Transverse colon (tissue), 4 donors: ENCODE data around the gene MORC2.

Experiments used
- CTCF ChIP-seq, 5 experiments: fragments of 200-600 bp in 3 of 5; fragments of 450-650 bp in 2 of 5; sonication (generic) in 3 of 5; IDR thresholded peaks; 1 replicate in 2 of 5; 2 replicates in 3 of 5; pipeline ENCODE4 v1.5.1; 2016 to 2017; ENCODE audit warnings: antibody characterized with exemption in 5 of 5, inconsistent platforms in 3 of 5, mild to moderate bottlenecking in 2 of 5, moderate library complexity in 1 of 5
- EP300 ChIP-seq: sonication (generic); formaldehyde crosslinking; IDR thresholded peaks from one replicate; pipeline ENCODE4 v1.6.1; 2017; ENCODE audit warnings: antibody characterized with exemption, low read depth
- POLR2A ChIP-seq: fragments of 450-650 bp; IDR thresholded peaks from one replicate; pipeline ENCODE4 v1.6.1; 2016; ENCODE audit warnings: antibody characterized with exemption, mild to moderate bottlenecking, moderate library complexity
- POLR2AphosphoS5 ChIP-seq, 3 donors: sonication (generic); formaldehyde crosslinking; IDR thresholded peaks; one replicate each; pipeline ENCODE4 v1.6.1; 2016; ENCODE audit warnings: antibody characterized with exemption in 3 of 3

- TF ChIP-seq POLR2A (no peak), EP300 (no peak), POLR2AphosphoS5 (IDR thresholded peaks at IDR 0.05) (no peak), CTCF (IDR thresholded peaks at IDR 0.05) (no peak)
Measured at GRCh38 chr22:30880181-30880601, 88.4 kb downstream of the MORC2 start.
